HG02981 (cell line): ENCODE results near the gene PIP4K2A.
A peak's percentile ranks its signal among the peaks of the same experiment; 100 is the strongest.

ENCODE experiments used
- ATAC-seq: cut with Tn5 transposase; IDR thresholded peaks from one replicate; pipeline ENCODE4 v1.9.1; 2021; ENCODE audit warnings: mild to moderate bottlenecking, moderate library complexity; ENCODE audit not compliant: unreplicated experiment

Gene PIP4K2A

GRCh38 chr10:22623633-22624253 lies 90.6 kb downstream of the PIP4K2A start:
- no peak for ATAC-seq

- ATAC-seq, result no peak
Observed at GRCh38 chr10:22622242-22622806, 92.1 kb downstream of the PIP4K2A start.

- ATAC-seq, result no peak
Observed at GRCh38 chr10:22621726-22622125, 92.7 kb downstream of the PIP4K2A start.

- no peak for ATAC-seq
Observed at GRCh38 chr10:22620929-22621328, 93.4 kb downstream of the PIP4K2A start.

GRCh38 chr10:22620140-22620857 lies 94.1 kb downstream of the PIP4K2A start:
- no peak for ATAC-seq

GRCh38 chr10:22619101-22619500 lies 95.3 kb downstream of the PIP4K2A start:
- no peak for ATAC-seq

- ATAC-seq, result no peak
Observed at GRCh38 chr10:22618078-22618785, 96.1 kb downstream of the PIP4K2A start.

GRCh38 chr10:22617516-22617915 lies 96.9 kb downstream of the PIP4K2A start:
- no peak for ATAC-seq

GRCh38 chr10:22617051-22617450 lies 97.3 kb downstream of the PIP4K2A start:
- ATAC-seq, result no peak

GRCh38 chr10:22615819-22616499 lies 98.4 kb downstream of the PIP4K2A start:
- peak; percentile 56 for ATAC-seq

GRCh38 chr10:22615101-22615500 lies 99.3 kb downstream of the PIP4K2A start:
- ATAC-seq, result no peak

- ATAC-seq, result no peak
Observed at GRCh38 chr10:22613011-22613410, 101.4 kb downstream of the PIP4K2A start.

GRCh38 chr10:22612318-22612717 lies 102.1 kb downstream of the PIP4K2A start:
- ATAC-seq, result no peak

- peak; percentile 64 for ATAC-seq
Observed at GRCh38 chr10:22611425-22612115, 102.8 kb downstream of the PIP4K2A start.

- ATAC-seq, result no peak
Observed at GRCh38 chr10:22610610-22611009, 103.8 kb downstream of the PIP4K2A start.

GRCh38 chr10:22609719-22610465 lies 104.5 kb downstream of the PIP4K2A start:
- ATAC-seq, result no peak

- no peak for ATAC-seq
Observed at GRCh38 chr10:22609251-22609650, 105.1 kb downstream of the PIP4K2A start.

- no peak for ATAC-seq
Observed at GRCh38 chr10:22607261-22607660, 107.1 kb downstream of the PIP4K2A start.

GRCh38 chr10:22606164-22606614 lies 108.2 kb downstream of the PIP4K2A start:
- ATAC-seq, result peak; percentile 96

GRCh38 chr10:22605168-22605567 lies 109.2 kb downstream of the PIP4K2A start:
- ATAC-seq, result peak; percentile 22
